Thyroid gland (tissue), 4 donors: ENCODE data around the gene GABRR2. TPM values are rescaled to one million over a fixed set of nuclear protein-coding genes. Genes with fewer than 3 reads are reported as not detected.

Experiments
- DNase-seq, 2 donors: peaks; one replicate each; pipeline ENCODE4 v3.0.0-alpha.2; 2019
- H3K27ac ChIP-seq, 3 donors: fragments of 200-600 bp; sonication (generic); 1 replicate in 2 of 3; 2 replicates in 1 of 3; pipeline ENCODE4 v1.5.1; 2016 to 2019; ENCODE audit warnings: mild to moderate bottlenecking in 1 of 3, moderate library complexity in 1 of 3
- H3K27me3 ChIP-seq: fragments of 200-600 bp; sonication (generic); one replicate; pipeline ENCODE4 v1.5.1; 2019
- H3K36me3 ChIP-seq, 2 donors: fragments of 200-600 bp; sonication (generic); one replicate each; pipeline ENCODE4 v1.5.1; 2016 to 2019
- H3K4me1 ChIP-seq, 2 donors: fragments of 200-600 bp; sonication (generic); one replicate each; pipeline ENCODE4 v1.5.1; 2017 to 2019
- H3K4me3 ChIP-seq, 3 donors: fragments of 200-600 bp; sonication (generic); replicated peaks in 1 of 3; 1 replicate in 2 of 3; 2 replicates in 1 of 3; pipeline ENCODE4 v1.5.1; 2016; ENCODE audit warnings: mild to moderate bottlenecking in 1 of 3
- H3K9me3 ChIP-seq: fragments of 200-600 bp; sonication (generic); one replicate; pipeline ENCODE4 v1.5.1; 2017
- POLR2A ChIP-seq, 2 donors: fragments of 450-650 bp; IDR thresholded peaks; one replicate each; pipeline ENCODE4 v1.6.1; 2017; ENCODE audit warnings: antibody characterized with exemption in 2 of 2, mild to moderate bottlenecking in 2 of 2, moderate library complexity in 1 of 2
- WGBS, 2 donors: methylation state at CpG; one replicate each; pipeline ENCODE4 v1.1.5; 2017; 5-methylcytosine and 5-hydroxymethylcytosine counted together
- intact Hi-C: fragments of 100-400 bp; cut with DNase I; formaldehyde crosslinking; loops from one replicate; pipeline ENCODE4 v1.15.1; 2023
- total RNA-seq, 4 donors: library from RNA; depleted of rRNA; stranded (reverse); fragments of >200 nt; gene quantifications; one replicate each; pipeline ENCODE4 v1.2.3, GENCODE V29; 2016
- TF ChIP-seq, protein P1 (sequence below), 6 experiments: fragments of 200-600 bp in 3 of 6; fragments of 450-650 bp in 3 of 6; sonication (generic) in 3 of 6; IDR thresholded peaks; one replicate each; pipeline ENCODE4 v1.5.1; 2016 to 2019; ENCODE audit warnings: antibody characterized with exemption in 6 of 6, mild to moderate bottlenecking in 2 of 6, inconsistent platforms in 1 of 6, moderate library complexity in 1 of 6

Gene GABRR2
- total RNA-seq, 4 donors from 2014 or later: 0.42 to 2.1 (median 0.56) TPM

DNA sequence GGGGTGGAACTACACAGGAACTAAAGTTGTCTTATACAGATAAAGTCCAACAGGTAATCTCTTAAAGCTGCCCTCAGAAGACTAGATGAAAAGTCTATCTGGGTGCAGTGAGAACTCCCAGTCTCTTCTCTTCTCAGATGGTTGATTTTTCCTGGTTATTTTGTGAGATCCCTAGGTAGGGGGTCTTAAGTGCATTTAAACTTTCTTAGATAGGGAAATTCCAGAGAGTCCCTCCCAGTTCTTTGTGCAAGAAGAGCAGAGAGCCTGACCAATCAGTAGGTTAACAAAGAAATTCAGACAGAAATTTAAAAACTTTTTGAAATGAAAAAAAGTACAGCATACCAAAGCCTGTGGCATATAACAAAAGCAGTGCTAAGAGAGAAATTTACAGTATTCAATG lies 2.0 kb upstream of the GABRR2 start:
- Histone ChIP-seq H3K4me1 (peaks cover 18 to 25% of the 10 kb centered on the region in 2 donors), H3K27ac (no peak overlapping the region), H3K27me3 (no peaks in the 10 kb centered on the region), H3K9me3 (no peaks in the 10 kb centered on the region), H3K4me3 (no peak overlapping the region), H3K36me3 (no peaks in the 10 kb centered on the region)
- DNase-seq: no peak
- intact Hi-C loops: loop anchor here (10.0 kb wide), 1 partner anchor 48 kb away; no protein-coding TSS in a partner anchor
- no peak for TF ChIP-seq POLR2A (IDR thresholded peaks at IDR 0.05)
- TF ChIP-seq, protein P1, sequence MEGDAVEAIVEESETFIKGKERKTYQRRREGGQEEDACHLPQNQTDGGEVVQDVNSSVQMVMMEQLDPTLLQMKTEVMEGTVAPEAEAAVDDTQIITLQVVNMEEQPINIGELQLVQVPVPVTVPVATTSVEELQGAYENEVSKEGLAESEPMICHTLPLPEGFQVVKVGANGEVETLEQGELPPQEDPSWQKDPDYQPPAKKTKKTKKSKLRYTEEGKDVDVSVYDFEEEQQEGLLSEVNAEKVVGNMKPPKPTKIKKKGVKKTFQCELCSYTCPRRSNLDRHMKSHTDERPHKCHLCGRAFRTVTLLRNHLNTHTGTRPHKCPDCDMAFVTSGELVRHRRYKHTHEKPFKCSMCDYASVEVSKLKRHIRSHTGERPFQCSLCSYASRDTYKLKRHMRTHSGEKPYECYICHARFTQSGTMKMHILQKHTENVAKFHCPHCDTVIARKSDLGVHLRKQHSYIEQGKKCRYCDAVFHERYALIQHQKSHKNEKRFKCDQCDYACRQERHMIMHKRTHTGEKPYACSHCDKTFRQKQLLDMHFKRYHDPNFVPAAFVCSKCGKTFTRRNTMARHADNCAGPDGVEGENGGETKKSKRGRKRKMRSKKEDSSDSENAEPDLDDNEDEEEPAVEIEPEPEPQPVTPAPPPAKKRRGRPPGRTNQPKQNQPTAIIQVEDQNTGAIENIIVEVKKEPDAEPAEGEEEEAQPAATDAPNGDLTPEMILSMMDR (IDR thresholded peaks at IDR 0.05): no peak

DNA sequence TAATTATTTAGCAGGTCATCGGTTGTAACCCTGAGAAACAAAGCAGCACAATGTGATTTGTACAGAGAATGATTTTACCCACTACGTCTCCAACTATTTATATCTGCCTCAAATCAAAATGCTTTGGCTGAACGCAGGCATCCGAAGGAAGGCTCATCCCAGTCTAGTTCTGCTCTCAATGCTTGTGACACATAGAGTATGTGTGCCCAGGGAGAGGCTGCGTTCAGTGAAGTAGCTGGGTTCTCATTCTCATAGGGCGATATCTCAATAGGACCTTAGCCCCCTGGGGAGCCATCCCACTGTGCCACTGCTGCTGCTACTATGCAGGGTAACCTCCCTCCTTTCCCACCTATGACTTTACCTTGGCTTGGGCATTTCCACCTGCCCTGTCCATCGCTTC lies 407 bp downstream of the GABRR2 start:
- intact Hi-C loops: loop anchor here (10.0 kb wide), 1 partner anchor 50 kb away; no protein-coding TSS in a partner anchor
- 92 to 93% methylated on average over 7 of the region's 7 CpGs for WGBS, 2 donors
- no peak for TF ChIP-seq POLR2A (IDR thresholded peaks at IDR 0.05)
- TF ChIP-seq, protein P1 (IDR thresholded peaks at IDR 0.05): no peak

DNA sequence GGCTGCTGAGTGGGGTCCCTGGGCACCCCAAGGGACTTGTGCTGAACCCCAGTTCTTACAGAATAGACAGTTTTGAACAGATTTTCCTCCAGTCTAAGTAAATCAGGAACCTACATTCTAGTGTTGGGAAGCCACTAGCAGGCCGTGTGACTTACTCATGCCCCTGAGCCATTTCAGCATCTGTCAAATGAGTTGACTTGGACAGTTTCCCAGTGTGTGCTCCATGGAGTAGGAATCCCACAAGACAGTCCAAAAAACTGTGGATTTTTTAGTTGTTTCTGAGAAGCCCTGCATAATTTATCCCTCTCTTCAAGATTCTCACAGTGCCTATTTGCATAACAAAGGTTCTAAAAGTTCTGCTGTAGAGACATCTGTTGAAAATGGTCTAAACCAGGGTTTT lies 2.1 kb downstream of the GABRR2 start:
- DNase-seq: no peak
- no peak for TF ChIP-seq POLR2A (IDR thresholded peaks at IDR 0.05)
- TF ChIP-seq, protein P1 (IDR thresholded peaks at IDR 0.05): no peak
- H3K27me3 ChIP-seq: no peaks in the 10 kb centered on the region
- H3K9me3 ChIP-seq: no peaks in the 10 kb centered on the region
- peaks cover 9 to 22% of the 10 kb centered on the region in 2 donors for H3K4me1 ChIP-seq
- WGBS, 2 donors: 53 to 58% methylated on average over 1 of the region's 1 CpG
- no peaks in the 10 kb centered on the region for H3K36me3 ChIP-seq
- peak overlapping the region in 2 of 3 donors; percentile 15 to 76 for H3K27ac ChIP-seq
- H3K4me3 ChIP-seq: no peak overlapping the region
- intact Hi-C loops: loop anchor here (10.0 kb wide), 1 partner anchor 52 kb away; no protein-coding TSS in a partner anchor

More for the DNA sequence above, 407 bp downstream of the GABRR2 start:
- Histone ChIP-seq H3K4me1 (peaks cover 14 to 22% of the 10 kb centered on the region in 2 donors), H3K27me3 (no peaks in the 10 kb centered on the region), H3K36me3 (no peaks in the 10 kb centered on the region), H3K27ac (no peak overlapping the region), H3K4me3 (no peak overlapping the region), H3K9me3 (no peaks in the 10 kb centered on the region)
- DNase-seq: no peak

DNA sequence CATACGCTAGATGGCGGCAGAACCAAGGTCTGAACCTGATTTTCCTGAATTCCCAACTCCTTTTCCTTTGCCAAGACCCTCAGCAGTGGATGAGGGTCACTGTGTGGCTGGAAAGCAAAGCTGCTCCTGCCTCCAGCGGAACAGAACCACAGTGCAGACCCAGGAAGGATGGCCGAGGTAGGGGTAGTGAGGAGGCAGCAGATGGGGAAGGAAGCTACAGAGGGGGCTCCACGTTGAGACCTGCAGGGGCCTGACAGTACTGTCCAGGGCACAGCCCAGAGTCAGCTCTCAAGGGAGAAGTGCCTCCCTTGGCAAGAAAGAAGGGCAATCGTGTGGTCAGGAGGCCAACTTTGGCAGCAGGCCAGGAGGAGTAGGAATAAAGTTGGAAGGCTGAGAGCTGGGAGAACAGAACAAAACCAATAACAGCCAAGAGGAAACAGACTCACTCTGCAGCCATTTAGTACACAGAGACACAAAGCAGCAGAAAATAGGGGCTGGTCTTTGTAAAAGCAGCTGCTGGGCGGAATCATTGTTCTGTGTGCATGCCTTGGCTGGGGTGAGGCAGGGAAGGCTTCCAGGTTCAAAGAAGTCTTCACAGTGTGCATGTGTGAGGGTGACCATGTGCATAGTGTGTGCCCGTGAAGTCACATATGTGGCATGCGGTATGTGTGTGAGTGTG lies 3.1 kb downstream of the GABRR2 start:
- peak; percentile 74 to 79 for DNase-seq
- Histone ChIP-seq H3K9me3 (no peaks in the 10 kb centered on the region), H3K4me1 (peaks cover 9 to 22% of the 10 kb centered on the region in 2 donors), H3K27ac (peak overlapping the region in 2 of 3 donors; percentile 15 to 76), H3K4me3 (no peak overlapping the region), H3K27me3 (no peaks in the 10 kb centered on the region), H3K36me3 (no peaks in the 10 kb centered on the region)
- 21 to 32% methylated on average over 9 of the region's 9 CpGs for WGBS, 2 donors
- TF ChIP-seq, protein P1 (IDR thresholded peaks at IDR 0.05): peak in 5 of 6 experiments; percentile 30 to 69 (median 50)
- no peak for TF ChIP-seq POLR2A (IDR thresholded peaks at IDR 0.05)
- intact Hi-C loops: loop anchor here (10.0 kb wide), 1 partner anchor 53 kb away; no protein-coding TSS in a partner anchor

DNA sequence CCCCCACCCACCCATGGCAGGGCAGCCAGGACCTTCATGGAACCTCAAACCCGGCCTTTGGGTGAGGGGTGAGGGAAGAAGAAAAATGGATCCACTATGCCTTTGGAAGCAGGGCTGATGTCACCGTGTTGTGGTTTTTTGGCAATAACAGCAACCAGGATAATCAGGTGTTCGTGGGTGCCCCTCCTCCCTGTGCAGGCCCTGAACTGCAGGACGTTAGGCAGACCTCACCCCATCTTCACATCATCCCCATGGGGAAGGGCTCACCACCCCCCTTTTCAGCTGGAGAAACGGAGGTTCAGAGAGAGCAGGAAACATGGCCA lies 3.6 kb downstream of the GABRR2 start:
- Histone ChIP-seq H3K4me3 (no peak overlapping the region), H3K4me1 (peaks cover 9 to 22% of the 10 kb centered on the region in 2 donors), H3K9me3 (no peaks in the 10 kb centered on the region), H3K36me3 (no peaks in the 10 kb centered on the region), H3K27me3 (no peaks in the 10 kb centered on the region), H3K27ac (peak overlapping the region in 2 of 3 donors; percentile 15 to 76)
- no peak for DNase-seq
- TF ChIP-seq, protein P1 (IDR thresholded peaks at IDR 0.05): no peak
- no peak for TF ChIP-seq POLR2A (IDR thresholded peaks at IDR 0.05)
- 34 to 48% methylated on average over 5 of the region's 5 CpGs for WGBS, 2 donors
- intact Hi-C loops: loop anchor here (10.0 kb wide), 1 partner anchor 53 kb away; no protein-coding TSS in a partner anchor
